DMS114 treated with DMSO at 0.1 percent for 48 hours (cell line): ENCODE measurements around the gene MTHFD1L.
"Not testable (repeated sequence)": the region's sequence is repeated elsewhere in the genome, so short reads cannot be mapped to it uniquely, and the experiment has no call there.

ENCODE experiments used
- DNase-seq: peaks from one replicate; lab custom pipeline; 2025; ENCODE audit not compliant: unreplicated experiment; lab: John Stamatoyannopoulos, UW

MTHFD1L gene

GRCh38 chr6:151113641-151114040 lies 248.1 kb downstream of the MTHFD1L start:
- DNase-seq = no peak

DNA sequence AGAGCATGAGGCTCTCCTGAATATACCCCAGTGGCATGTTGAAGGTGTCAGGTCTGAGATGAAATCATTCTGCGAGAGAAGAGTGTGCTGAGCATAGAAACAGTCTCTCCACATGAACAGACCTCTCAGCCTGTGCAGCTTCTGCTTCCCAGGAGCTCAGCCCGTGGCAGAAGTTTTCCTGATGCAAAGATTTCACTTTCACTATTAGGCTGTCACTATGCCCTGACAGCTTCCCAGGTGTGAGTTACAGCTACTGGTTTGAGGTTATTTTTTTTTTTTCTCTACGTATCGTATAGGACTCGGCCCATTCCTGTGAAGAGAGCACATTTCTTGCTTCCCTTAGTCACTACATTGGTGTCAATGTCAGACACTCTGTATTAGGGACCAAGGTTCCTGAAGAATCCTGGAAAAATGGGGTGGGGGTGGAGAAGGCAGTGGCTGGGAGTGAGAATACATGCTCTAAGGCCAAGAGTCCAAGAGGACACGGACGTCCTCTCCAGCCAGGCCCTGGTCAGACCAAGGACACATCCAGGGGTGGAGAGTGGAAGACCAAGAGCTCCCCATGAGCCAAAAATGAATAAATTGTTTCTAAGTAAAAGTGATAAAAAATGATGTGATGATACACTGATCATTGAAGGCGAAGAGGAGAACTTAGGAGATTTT lies 253.1 kb downstream of the MTHFD1L start:
- no peak for DNase-seq

DNA sequence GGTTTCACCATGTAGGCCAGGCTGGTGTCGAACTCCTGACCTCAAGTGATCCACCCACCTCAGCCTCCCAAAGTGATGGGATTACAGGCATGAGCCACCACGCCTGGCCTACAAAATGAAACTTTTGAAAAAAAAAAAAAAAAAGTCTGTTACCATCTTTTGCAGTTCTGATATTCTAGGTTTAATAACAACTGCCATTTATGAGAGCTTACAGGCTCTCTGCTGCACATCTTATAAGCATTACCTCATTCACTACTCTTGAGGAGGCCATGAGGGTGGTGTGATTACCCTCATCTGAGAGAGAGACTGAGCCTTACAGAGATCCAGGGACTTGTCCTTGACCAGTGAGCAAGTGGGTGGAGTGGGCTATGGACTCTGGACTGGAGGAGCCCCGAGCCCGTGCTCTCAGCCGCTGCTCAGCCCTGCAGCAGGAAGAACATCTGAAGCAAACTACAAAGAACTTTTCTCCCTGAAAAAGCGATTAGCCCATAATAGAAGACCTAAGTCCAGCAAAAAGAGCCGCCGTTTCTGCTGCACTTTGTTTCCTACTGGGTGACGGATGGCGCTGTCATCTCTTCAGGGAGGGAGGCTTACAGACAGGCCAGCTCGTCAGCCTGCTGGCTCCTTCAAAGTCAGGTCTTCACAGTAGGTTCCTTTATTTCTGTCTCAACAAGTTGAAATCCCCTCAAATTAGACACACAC lies 254.5 kb downstream of the MTHFD1L start:
- no peak for DNase-seq

- no peak for DNase-seq
Measured at GRCh38 chr6:151121900-151122299, 256.4 kb downstream of the MTHFD1L start.

DNA sequence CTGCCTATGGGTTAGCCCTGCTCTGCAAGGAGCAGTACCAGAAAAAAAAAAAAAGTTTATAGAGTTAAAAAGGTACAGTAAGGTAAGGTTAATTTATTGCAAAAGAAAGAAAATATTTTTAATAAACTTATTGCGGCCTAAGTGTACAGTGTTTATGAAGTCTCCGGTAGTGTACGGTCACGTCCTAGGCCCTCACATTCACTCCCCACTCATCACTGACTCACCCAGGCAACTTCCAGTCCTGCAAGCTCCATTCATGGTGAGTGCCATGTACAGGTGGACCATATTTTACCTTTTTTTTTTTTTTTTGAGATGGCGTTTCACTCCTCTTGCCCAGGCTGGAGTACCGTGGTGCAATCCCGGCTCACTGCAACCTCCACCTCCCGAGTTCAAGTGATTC lies 258.1 kb downstream of the MTHFD1L start:
- not testable (repeated sequence) for DNase-seq

DNA sequence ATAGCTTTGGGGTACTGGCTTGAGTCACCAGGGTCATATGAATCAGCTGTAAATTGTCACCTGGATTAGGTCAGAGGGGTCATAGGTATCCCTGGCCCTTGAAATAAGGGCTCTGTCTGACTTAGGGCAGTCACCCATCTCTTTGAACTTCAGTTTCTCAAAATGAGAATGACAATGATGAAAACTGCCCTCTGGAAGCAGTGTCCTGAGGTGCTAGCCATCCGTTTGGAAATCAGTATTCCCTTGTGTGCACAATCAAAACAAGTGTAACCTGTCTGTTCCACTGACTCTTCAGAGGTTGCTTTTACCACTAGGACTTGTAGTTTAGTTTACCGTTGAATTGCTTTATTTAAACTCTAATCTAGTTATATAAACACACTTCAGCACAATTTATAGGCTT lies 259.7 kb downstream of the MTHFD1L start:
- not testable (repeated sequence) for DNase-seq

DNA sequence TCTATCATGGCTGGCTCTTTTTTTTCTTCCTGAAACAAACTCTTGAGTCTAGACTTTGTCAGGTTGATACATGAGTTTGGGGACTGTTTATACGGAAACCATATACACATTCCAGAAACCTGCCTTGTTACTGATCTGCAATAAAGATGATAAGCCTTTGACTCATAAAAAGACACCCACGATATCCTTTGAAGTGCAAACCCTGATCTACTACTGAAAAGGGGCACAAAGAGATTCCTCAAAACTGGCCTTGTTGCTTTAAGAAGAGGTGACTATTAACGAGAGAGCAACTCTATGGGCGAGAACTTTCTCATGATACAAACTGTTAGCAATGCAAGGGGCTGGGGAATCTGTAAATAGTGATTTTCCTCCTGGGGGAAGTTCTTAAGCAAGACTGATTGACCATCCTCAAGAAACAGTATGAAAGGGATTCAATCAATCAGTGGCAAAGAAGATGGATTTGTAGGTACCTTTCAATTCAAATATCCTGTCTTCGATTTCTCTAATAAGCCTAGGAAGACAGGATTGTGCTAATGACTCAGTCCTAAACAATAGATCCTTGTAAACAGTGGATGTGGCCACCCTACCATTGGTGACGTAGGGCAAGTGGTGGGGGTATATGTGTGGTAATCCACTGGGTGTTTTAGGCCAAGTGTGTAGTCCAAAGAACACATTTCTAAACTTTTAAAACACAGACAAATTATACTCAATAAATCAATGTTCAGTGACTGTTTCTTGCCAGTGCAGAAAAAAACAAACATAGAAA lies 260.3 kb downstream of the MTHFD1L start:
- DNase-seq = not testable (repeated sequence)

DNA sequence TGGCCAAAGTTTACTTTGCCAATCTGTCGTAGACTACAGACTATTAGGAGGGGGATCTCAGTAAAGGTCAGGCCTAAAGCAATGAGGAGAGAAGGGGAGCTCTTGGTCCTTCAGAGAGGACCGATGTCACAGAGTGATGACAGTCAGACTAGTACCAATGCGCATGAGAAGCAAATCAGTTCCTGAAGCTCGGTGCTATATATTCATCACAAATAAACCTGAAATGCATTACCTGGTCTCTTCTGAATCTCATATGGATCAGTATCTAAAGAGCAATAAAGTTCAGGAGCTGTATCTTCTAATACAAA lies 260.9 kb downstream of the MTHFD1L start:
- not testable (repeated sequence) for DNase-seq

DNA sequence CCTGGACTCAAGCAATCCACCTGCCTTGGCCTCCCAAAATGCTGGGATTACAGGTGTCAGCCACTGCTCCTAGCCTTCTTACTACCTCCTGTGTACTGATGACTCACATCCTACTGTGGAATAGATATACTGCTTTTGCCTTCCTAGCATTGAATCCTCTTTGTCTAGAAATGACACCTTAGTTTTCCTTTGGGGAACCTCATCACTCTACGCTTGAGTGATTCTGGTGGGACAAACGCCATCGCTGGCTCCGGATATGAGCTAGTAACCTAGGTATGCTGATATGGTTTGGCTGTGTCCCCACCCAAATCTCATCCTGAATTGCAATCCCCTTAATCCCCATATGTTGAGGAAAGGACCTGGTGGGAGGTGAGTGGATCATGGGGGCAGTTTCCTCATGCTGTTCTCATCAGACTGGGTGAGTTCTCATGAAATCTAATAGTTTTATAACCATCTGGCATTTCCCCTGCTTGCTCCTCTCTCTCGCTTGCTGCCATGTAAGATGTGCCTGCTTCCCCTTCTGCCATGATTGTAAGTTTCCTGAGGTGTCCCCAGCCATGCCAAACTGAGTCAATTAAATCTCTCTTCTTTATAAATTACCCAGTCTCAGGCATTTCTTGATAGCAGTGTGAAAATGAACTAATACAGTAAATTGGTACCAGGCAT lies 261.8 kb downstream of the MTHFD1L start:
- DNase-seq = not testable (repeated sequence)

DNA sequence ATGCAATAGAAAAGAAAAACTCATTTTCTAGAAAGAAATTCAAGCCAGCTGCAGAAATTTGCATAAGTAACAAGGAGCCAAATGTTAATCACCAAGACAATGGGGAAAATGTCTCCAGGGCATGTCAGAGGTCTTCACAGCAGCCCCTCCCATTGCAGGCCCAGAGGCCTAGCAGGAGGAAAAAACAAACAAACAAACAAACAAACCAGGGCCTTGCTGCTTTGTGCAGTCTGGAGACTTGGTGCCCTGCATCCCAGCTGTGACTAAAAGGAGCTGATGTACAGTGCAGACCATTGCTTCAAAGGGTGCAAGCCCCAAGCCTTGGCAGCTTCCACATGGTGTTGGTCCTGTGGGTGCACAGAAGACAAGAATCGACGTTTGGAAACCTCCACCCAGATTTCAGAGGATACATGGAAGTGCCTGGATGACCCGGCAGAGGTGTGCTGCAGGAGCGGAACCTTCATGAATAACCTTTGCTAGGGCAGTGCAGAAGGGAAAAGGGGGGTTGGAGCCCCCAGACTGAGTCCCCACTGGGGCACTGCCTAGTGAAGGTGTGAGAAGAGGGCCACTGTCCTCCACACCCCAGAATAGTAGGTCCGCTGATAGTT lies 263.4 kb downstream of the MTHFD1L start:
- no peak for DNase-seq

GRCh38 chr6:151130329-151130728 lies 264.8 kb downstream of the MTHFD1L start:
- DNase-seq = no peak

DNA sequence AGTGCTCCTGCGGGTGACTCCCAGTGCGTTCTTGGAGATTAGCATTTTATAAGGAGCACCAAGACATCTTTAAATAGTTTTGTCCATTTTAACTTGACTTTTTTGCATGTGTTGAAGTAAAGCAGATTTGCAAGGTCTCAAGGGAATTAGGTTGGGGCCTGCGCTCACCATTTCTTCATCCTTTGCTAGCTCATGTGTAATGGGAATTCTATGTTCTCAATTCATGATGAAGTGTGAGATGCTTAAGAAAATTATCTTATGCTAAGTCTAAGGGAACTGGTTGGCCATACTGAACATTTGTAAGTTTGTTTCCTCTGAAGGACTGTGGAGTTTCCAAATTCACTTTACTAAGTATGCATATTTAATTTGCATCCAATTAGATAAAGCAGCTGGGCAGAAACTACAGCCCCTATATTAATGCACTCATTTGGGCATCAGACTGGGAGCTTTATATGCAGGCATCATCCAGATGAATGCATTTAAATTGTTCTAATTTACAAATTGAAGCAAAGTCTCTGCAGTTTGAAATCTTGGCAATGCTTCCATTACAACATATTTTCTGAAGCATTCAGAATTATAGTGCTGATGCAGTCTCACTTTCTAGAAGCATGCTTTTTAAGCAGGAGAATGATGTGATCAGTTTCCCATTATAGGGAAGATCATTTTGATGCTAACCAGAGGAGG lies 266.0 kb downstream of the MTHFD1L start:
- DNase-seq = no peak

DNA sequence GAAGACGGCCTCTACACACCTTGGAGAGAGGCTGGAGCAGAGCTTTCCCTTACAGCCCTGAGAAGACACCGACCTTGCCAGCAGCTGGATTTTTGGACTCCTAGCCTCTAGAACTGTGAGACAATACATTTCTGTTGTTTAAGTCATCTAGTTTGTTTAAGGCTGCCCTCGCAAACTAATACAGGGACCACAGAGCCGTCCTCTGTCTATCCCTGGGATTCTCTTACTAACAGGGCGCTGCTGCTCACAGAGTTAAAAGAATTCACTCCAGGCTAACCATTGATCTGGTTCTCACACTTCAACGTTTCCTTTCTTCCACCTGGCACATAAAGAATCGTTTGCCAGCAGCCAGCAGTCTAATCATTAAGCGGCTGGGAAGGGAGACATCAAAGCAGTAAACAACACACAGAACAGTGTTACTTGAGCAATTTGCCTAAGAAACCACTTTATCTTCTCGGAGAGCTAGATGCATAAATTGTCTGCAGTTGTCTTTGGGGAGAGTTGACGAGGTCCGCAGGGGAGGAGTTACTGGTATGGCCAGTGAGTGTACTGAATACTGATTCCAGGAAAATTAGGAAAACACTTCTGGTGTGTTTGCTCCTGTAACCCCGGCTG lies 270.7 kb downstream of the MTHFD1L start:
- DNase-seq = no peak

DNA sequence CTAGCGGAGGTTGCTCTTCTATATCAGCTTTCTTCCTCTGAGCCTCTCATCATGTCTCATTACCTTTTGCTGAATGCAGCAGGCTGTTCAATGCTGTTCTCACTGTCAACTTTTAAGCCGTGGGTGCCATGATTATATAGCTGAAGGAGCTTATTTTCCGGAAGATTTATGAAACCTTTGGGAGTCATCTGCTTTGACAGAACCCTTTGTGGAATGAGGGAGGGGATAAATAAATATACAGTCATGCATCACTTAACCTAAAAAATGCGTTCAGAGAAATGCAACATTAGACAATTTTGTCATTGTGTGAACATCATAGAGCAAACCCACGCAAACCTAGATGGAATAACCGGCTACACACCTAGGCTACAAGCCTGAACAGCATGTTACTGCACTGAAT lies 272.0 kb downstream of the MTHFD1L start:
- DNase-seq = no peak

DNA sequence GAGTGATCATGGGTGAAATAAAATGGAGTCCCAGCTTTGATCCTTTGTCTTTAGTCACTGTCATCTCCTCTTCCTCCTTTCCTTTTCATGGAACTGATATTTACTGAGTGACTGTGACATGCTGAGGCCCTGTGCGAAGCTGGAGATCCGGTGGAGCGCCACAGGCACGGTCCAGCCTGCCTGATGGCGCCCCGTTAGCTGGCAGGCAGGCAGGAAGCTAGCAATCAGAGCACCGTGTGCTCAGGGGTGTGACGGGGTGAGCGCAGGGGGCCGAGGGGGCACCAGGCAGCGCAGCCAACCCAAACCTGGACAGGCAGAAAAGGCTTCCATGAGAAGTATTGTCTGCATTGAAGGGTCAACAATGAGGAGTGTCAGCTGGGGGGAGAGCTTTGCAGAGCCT lies 274.0 kb downstream of the MTHFD1L start:
- DNase-seq = no peak

DNA sequence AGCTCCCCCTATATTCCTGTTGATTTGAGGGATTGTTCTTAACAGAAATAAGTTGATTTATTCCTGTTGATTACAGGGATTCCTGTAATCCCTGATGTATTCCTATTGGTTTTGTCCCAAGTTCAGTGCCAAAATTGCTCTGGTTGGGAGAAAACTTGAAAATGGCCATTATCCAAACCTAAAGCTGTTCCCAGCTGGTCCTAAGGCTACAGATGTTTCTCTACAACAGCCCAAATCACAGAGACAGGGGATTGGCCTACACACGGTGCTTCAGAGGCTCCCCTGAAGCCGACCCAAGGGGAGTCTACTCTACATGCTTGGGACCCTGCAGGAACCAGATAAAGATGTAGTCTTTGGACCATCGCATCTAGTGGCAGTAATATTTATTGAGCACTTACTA lies 275.3 kb downstream of the MTHFD1L start:
- DNase-seq = no peak

- no peak for DNase-seq
Measured at GRCh38 chr6:151141685-151142084, 276.2 kb downstream of the MTHFD1L start.

GRCh38 chr6:151142676-151143075 lies 277.2 kb downstream of the MTHFD1L start:
- no peak for DNase-seq

GRCh38 chr6:151143337-151143736 lies 277.8 kb downstream of the MTHFD1L start:
- no peak for DNase-seq

GRCh38 chr6:151143806-151144205 lies 278.3 kb downstream of the MTHFD1L start:
- no peak for DNase-seq
